K562 (cell line): ENCODE measurements around the gene DIP2B. TPM values are rescaled to one million over a fixed set of nuclear protein-coding genes. Genes with fewer than 3 reads are reported as not detected.
A peak's percentile ranks its signal among the peaks of the same experiment; 100 is the strongest.

Source experiments
- ATAC-seq: fragments of 200-7000 bp; cut with Tn5 transposase; 3 replicates; pipeline ENCODE4 v1.9.1; 2020; ENCODE audit warnings: moderate library complexity
- BruUV-seq: library from RNA; stranded (reverse); fragments of 400-500 nt; replicated peaks from 2 replicates; lab custom pipeline; 2021; lab: Mats Ljungman, UMichigan
- CTCF ChIA-PET: fragments of 300-600 bp; formaldehyde crosslinking; extraction: SDS; loops from one replicate; lab custom pipeline; 2021; ENCODE audit warnings: low intra/inter-chr PET ratio; lab: Yijun Ruan, JAX
- POLR2A ChIA-PET: fragments of 300-600, 350-650 bp; sonication (Branson Sonifier 250); formaldehyde crosslinking; extraction: SDS; loops from one replicate; lab custom pipeline; 2021; ENCODE audit warnings: antibody characterized with exemption, inconsistent platforms; lab: Yijun Ruan, JAX
- DNase-seq, 4 experiments: peaks; one replicate each; pipeline versions ENCODE4 v3.0.0 to v3.0.0-alpha.2; 2011 to 2018; ENCODE audit warnings: low spot score in 3 of 4, mixed read lengths in 3 of 4; ENCODE audit errors: extremely low read depth in 1 of 4
- FAIRE-seq: peaks from 2 replicates; lab custom pipeline; 2011; peaks lifted over from hg19 to GRCh38; lab: Jason Lieb, UNC
- H2AFZ ChIP-seq: 2 replicates; pipeline ENCODE4 v1.6.0; 2011; ENCODE audit warnings: low read depth, low read length, control low read depth, inconsistent platforms
- H3K27ac ChIP-seq: fragments of 200-600 bp; 3 replicates; pipeline ENCODE4 v1.8.0; 2011; ENCODE audit warnings: low read depth, mild to moderate bottlenecking, control low read depth, inconsistent platforms, low read length, moderate library complexity, mixed read lengths; ENCODE audit errors: extremely low read depth
- H3K27me3 ChIP-seq, 2 experiments: fragments of 300-600 bp in 1 of 2; 2 replicates in 1 of 2; 3 replicates in 1 of 2; pipeline versions ENCODE4 v1.6.0 to v1.8.0; 2011; ENCODE audit warnings: inconsistent platforms in 2 of 2, low read length in 2 of 2, mild to moderate bottlenecking in 1 of 2, mixed read lengths in 1 of 2, moderate library complexity in 1 of 2; ENCODE audit not compliant: control insufficient read depth in 2 of 2, insufficient read depth in 2 of 2
- H3K36me3 ChIP-seq: fragments of 300-600 bp; 3 replicates; pipeline ENCODE4 v1.8.0; 2011; ENCODE audit warnings: mild to moderate bottlenecking, low read length, inconsistent platforms; ENCODE audit not compliant: control insufficient read depth, insufficient read depth
- H3K4me1 ChIP-seq, 2 experiments: fragments of 200-600 bp in 1 of 2; replicated peaks in 1 of 2; 2 replicates in 1 of 2; 3 replicates in 1 of 2; pipeline versions ENCODE4 v1.5.1 to v1.8.0; 2011; ENCODE audit warnings: inconsistent platforms in 2 of 2, low read length in 2 of 2, mild to moderate bottlenecking in 1 of 2, mixed read lengths in 1 of 2, moderate library complexity in 1 of 2; ENCODE audit not compliant: control insufficient read depth in 2 of 2, insufficient read depth in 2 of 2
- H3K4me2 ChIP-seq: 2 replicates; pipeline ENCODE4 v1.6.1; 2011; ENCODE audit warnings: low read length, control low read depth, inconsistent platforms, mixed read lengths; ENCODE audit not compliant: insufficient read depth
- H3K4me3 ChIP-seq: fragments of 200-600 bp; sonication (generic), shearing (Covaris generic); 2 replicates; pipeline ENCODE4 v1.5.1; 2016; ENCODE audit warnings: control low read depth, inconsistent platforms
- H3K79me2 ChIP-seq: fragments of 200-600 bp; 3 replicates; pipeline ENCODE4 v1.8.0; 2011; ENCODE audit warnings: low read length, inconsistent platforms; ENCODE audit not compliant: control insufficient read depth, insufficient read depth
- H3K9ac ChIP-seq, 2 experiments: 2 replicates each; pipeline versions ENCODE4 v1.6.0 to v1.6.1; 2011; ENCODE audit warnings: low read depth in 2 of 2, low read length in 2 of 2, control low read depth in 1 of 2, inconsistent platforms in 1 of 2, mild to moderate bottlenecking in 1 of 2, mixed read lengths in 1 of 2; ENCODE audit not compliant: insufficient read depth in 1 of 2
- H3K9me1 ChIP-seq: one replicate; pipeline ENCODE4 v1.6.0; 2011; ENCODE audit warnings: inconsistent platforms, mild to moderate bottlenecking, low read length, moderate library complexity; ENCODE audit not compliant: control insufficient read depth, insufficient read depth
- H3K9me3 ChIP-seq: replicated peaks from 2 replicates; pipeline ENCODE4 v1.5.1; 2011; ENCODE audit warnings: low read depth, low read length, inconsistent platforms; ENCODE audit not compliant: control insufficient read depth, insufficient read depth
- H4K20me1 ChIP-seq: replicated peaks from 2 replicates; pipeline ENCODE4 v1.6.1; 2011; ENCODE audit warnings: low read length, inconsistent platforms, mixed read lengths; ENCODE audit not compliant: control insufficient read depth, insufficient read depth
- KDM5B ChIP-seq: fragments of 200-600 bp; sonication (generic); IDR thresholded peaks from 2 replicates; pipeline ENCODE4 v1.6.1; 2012; ENCODE audit warnings: low read depth, mild to moderate bottlenecking, moderate library complexity, low read length, control low read depth, inconsistent platforms; ENCODE audit not compliant: insufficient replicate concordance
- WGBS: fragments of 100-300 bp; shearing (Covaris generic); methylation state at CpG from one replicate; pipeline ENCODE4 v1.1.6; 2016; ENCODE audit warnings: low coverage, mixed read lengths; ENCODE audit not compliant: insufficient coverage; ENCODE audit errors: missing lambda C conversion rate; 5-methylcytosine and 5-hydroxymethylcytosine counted together
- in situ Hi-C: fragments of 300-500 bp; cut with MboI; formaldehyde crosslinking; loops from 4 replicates; pipeline ENCODE4 v1.15.0; 2018; ENCODE audit warnings: inconsistent platforms, mixed read lengths
- intact Hi-C: fragments of 100-400 bp; cut with micrococcal nuclease; formaldehyde crosslinking; loops from 2 replicates; pipeline ENCODE4 v1.14.2; 2022
- polyA plus RNA-seq, 8 experiments: library from polyadenylated mRNA; depleted of rRNA in 4 of 8; stranded (reverse) in 5 of 8; unstranded in 3 of 8; fragments of >200 nt; fragmentation: Nextera tagmentation in 2 of 8; fragmentation: Illumina TruSeq in 1 of 8; extraction: Ambion mirVana in 2 of 8; extraction: Trizol in 1 of 8; gene quantifications; 2 replicates each; pipeline versions ENCODE4 v1.2.1 to v1.2.3, GENCODE V29; 2011 to 2014; ENCODE audit warnings: inconsistent platforms in 1 of 8, missing spikeins in 1 of 8
- total RNA-seq, 7 experiments: library from RNA; depleted of rRNA in 6 of 7; stranded (reverse); fragments of >200 nt in 6 of 7; fragmentation: Illumina TruSeq in 2 of 7; extraction: Trizol in 2 of 7; gene quantifications; 2 replicates each; pipeline versions ENCODE4 v1.2.1 to v1.2.3, GENCODE V29; 2011 to 2021; ENCODE audit warnings: low replicate concordance in 1 of 7
- TF ChIP-seq, protein P1 (sequence below): conservative IDR thresholded peaks from 2 replicates; pipeline ENCODE4 v1.6.1; 2011; ENCODE audit warnings: low read depth, mild to moderate bottlenecking, low read length; ENCODE audit not compliant: control insufficient read depth
- TF ChIP-seq, protein P2 (sequence below): IDR thresholded peaks from 2 replicates; pipeline ENCODE4 v1.6.1; 2016; ENCODE audit warnings: missing genetic modification characterization, missing compliant biosample characterization
- TF ChIP-seq, protein P3 (sequence below), 2 experiments: fragments of 450-650 bp; conservative IDR thresholded peaks; 2 replicates each; pipeline ENCODE4 v1.6.1; 2017; ENCODE audit warnings: mild to moderate bottlenecking in 2 of 2, moderate library complexity in 2 of 2
- TF ChIP-seq, protein P4 (sequence below): fragments of 250-450 bp; sonication (Bioruptor Pico); IDR thresholded peaks from 2 replicates; pipeline ENCODE4 v1.5.0; 2021; ENCODE audit warnings: mild to moderate bottlenecking, borderline replicate concordance
- TF ChIP-seq, protein P5 (sequence below), 2 experiments: fragments of 450-650 bp in 1 of 2; IDR thresholded peaks; 2 replicates each; pipeline ENCODE4 v1.6.1; 2011 to 2017; ENCODE audit warnings: low read depth in 2 of 2, antibody characterized with exemption in 1 of 2, borderline replicate concordance in 1 of 2, low read length in 1 of 2, mild to moderate bottlenecking in 1 of 2, mixed read lengths in 1 of 2; ENCODE audit not compliant: control insufficient read depth in 1 of 2

The DIP2B gene
- total and polyA plus RNA-seq, 9 of the 15 experiments (the other 6 are each of a cell fraction or from before 2014, with no cell fraction given), result 4.6 to 26.1 (median 18.8) TPM

DNA sequence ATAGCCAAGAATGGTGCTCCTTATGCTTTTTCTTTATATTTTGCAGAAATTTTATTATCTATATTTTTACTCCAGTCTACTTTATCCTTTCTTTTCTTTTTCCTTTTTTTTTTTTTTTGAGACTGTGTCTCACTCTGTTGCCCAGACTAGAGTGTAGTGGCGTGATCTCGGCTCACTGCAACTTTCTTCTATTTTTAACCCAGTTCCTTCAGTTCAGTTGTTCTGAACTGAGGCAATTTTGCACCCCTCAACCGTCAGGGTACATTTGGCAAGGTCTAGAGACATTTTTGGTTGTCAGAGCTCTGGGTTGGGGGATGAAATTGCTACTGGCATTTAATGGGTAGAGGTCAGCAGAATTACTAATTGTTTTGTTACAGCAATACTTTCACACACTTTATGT lies 75.7 kb downstream of the DIP2B start:
- H3K9ac ChIP-seq, result no peak overlapping the region
- intact Hi-C loops, result no loop called here
- no peaks in the 10 kb centered on the region for H3K9me1 ChIP-seq
- H2AFZ ChIP-seq, result no peak overlapping the region
- H3K9me3 ChIP-seq, result no peaks in the 10 kb centered on the region
- POLR2A ChIA-PET, result interaction anchor here (0.6 to 1.6 kb wide), 3 partner anchors 12 to 38 kb away, joined by 3 to 5 read pairs (median 3); no protein-coding TSS in a partner anchor
- no TSS peak for BruUV-seq
- H4K20me1 ChIP-seq, result no peaks in the 10 kb centered on the region
- in situ Hi-C loops, result no loop called here
- no peaks in the 10 kb centered on the region for H3K27me3 ChIP-seq
- TF ChIP-seq, protein P1, sequence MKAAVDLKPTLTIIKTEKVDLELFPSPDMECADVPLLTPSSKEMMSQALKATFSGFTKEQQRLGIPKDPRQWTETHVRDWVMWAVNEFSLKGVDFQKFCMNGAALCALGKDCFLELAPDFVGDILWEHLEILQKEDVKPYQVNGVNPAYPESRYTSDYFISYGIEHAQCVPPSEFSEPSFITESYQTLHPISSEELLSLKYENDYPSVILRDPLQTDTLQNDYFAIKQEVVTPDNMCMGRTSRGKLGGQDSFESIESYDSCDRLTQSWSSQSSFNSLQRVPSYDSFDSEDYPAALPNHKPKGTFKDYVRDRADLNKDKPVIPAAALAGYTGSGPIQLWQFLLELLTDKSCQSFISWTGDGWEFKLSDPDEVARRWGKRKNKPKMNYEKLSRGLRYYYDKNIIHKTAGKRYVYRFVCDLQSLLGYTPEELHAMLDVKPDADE, result no peak
- TF ChIP-seq, protein P2, sequence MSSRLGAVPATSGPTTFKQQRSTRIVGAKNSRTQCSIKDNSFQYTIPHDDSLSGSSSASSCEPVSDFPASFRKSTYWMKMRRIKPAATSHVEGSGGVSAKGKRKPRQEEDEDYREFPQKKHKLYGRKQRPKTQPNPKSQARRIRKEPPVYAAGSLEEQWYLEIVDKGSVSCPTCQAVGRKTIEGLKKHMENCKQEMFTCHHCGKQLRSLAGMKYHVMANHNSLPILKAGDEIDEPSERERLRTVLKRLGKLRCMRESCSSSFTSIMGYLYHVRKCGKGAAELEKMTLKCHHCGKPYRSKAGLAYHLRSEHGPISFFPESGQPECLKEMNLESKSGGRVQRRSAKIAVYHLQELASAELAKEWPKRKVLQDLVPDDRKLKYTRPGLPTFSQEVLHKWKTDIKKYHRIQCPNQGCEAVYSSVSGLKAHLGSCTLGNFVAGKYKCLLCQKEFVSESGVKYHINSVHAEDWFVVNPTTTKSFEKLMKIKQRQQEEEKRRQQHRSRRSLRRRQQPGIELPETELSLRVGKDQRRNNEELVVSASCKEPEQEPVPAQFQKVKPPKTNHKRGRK, result peak; percentile 81
- no peak for TF ChIP-seq KDM5B
- TF ChIP-seq, protein P3, sequence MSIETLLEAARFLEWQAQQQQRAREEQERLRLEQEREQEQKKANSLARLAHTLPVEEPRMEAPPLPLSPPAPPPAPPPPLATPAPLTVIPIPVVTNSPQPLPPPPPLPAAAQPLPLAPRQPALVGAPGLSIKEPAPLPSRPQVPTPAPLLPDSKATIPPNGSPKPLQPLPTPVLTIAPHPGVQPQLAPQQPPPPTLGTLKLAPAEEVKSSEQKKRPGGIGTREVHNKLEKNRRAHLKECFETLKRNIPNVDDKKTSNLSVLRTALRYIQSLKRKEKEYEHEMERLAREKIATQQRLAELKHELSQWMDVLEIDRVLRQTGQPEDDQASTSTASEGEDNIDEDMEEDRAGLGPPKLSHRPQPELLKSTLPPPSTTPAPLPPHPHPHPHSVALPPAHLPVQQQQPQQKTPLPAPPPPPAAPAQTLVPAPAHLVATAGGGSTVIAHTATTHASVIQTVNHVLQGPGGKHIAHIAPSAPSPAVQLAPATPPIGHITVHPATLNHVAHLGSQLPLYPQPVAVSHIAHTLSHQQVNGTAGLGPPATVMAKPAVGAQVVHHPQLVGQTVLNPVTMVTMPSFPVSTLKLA (conservative IDR thresholded peaks at IDR 0.05), result no peak
- TF ChIP-seq, protein P4, sequence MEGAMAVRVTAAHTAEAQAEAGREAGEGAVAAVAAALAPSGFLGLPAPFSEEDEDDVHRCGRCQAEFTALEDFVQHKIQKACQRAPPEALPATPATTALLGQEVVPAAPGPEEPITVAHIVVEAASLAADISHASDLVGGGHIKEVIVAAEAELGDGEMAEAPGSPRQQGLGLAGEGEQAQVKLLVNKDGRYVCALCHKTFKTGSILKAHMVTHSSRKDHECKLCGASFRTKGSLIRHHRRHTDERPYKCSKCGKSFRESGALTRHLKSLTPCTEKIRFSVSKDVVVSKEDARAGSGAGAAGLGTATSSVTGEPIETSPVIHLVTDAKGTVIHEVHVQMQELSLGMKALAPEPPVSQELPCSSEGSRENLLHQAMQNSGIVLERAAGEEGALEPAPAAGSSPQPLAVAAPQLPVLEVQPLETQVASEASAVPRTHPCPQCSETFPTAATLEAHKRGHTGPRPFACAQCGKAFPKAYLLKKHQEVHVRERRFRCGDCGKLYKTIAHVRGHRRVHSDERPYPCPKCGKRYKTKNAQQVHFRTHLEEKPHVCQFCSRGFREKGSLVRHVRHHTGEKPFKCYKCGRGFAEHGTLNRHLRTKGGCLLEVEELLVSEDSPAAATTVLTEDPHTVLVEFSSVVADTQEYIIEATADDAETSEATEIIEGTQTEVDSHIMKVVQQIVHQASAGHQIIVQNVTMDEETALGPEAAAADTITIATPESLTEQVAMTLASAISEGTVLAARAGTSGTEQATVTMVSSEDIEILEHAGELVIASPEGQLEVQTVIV (CRISPR knock-in tag), result no peak
- TF ChIP-seq, protein P5, sequence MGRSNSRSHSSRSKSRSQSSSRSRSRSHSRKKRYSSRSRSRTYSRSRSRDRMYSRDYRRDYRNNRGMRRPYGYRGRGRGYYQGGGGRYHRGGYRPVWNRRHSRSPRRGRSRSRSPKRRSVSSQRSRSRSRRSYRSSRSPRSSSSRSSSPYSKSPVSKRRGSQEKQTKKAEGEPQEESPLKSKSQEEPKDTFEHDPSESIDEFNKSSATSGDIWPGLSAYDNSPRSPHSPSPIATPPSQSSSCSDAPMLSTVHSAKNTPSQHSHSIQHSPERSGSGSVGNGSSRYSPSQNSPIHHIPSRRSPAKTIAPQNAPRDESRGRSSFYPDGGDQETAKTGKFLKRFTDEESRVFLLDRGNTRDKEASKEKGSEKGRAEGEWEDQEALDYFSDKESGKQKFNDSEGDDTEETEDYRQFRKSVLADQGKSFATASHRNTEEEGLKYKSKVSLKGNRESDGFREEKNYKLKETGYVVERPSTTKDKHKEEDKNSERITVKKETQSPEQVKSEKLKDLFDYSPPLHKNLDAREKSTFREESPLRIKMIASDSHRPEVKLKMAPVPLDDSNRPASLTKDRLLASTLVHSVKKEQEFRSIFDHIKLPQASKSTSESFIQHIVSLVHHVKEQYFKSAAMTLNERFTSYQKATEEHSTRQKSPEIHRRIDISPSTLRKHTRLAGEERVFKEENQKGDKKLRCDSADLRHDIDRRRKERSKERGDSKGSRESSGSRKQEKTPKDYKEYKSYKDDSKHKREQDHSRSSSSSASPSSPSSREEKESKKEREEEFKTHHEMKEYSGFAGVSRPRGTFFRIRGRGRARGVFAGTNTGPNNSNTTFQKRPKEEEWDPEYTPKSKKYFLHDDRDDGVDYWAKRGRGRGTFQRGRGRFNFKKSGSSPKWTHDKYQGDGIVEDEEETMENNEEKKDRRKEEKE (IDR thresholded peaks at IDR 0.05; ENCODE audit: borderline replicate concordance in 1 of 2, control insufficient read depth in 1 of 2, low read depth in 2 of 2, low read length in 1 of 2), result no peak
- no peak overlapping the region for H3K4me3 ChIP-seq
- DNase-seq (no peak), ATAC-seq (no peak), FAIRE-seq (no peak)
- H3K36me3 ChIP-seq, result peaks cover 2% of the 10 kb centered on the region; the same call in 1 of the 3 replicates
- no peak overlapping the region for H3K4me2 ChIP-seq
- peaks cover 25% of the 10 kb centered on the region for H3K79me2 ChIP-seq
- H3K4me1 ChIP-seq, result peaks cover 0 to 14% of the 10 kb centered on the region in 2 experiments; a peak in 4 of 5 replicates
- no peak overlapping the region for H3K27ac ChIP-seq
- WGBS, result 82% methylated on average over 3 of the region's 3 CpGs
- CTCF ChIA-PET, result no interaction called here
